DMS53 treated with DMSO at 0.1 percent for 48 hours (cell line): Measurements from ENCODE around the gene PRKAR1B.
"Not testable (repeated sequence)": the region's sequence is repeated elsewhere in the genome, so short reads cannot be mapped to it uniquely, and the experiment has no call there.

Source experiments
- DNase-seq: peaks from one replicate; lab custom pipeline; 2025; ENCODE audit not compliant: unreplicated experiment; lab: John Stamatoyannopoulos, UW

PRKAR1B gene

GRCh38 chr7:672891-673290 lies 54.2 kb downstream of the PRKAR1B start:
- DNase-seq, result no peak

- no peak for DNase-seq
These were observed 55.6 kb downstream of the PRKAR1B start for GRCh38 chr7:671415-672042.

DNA sequence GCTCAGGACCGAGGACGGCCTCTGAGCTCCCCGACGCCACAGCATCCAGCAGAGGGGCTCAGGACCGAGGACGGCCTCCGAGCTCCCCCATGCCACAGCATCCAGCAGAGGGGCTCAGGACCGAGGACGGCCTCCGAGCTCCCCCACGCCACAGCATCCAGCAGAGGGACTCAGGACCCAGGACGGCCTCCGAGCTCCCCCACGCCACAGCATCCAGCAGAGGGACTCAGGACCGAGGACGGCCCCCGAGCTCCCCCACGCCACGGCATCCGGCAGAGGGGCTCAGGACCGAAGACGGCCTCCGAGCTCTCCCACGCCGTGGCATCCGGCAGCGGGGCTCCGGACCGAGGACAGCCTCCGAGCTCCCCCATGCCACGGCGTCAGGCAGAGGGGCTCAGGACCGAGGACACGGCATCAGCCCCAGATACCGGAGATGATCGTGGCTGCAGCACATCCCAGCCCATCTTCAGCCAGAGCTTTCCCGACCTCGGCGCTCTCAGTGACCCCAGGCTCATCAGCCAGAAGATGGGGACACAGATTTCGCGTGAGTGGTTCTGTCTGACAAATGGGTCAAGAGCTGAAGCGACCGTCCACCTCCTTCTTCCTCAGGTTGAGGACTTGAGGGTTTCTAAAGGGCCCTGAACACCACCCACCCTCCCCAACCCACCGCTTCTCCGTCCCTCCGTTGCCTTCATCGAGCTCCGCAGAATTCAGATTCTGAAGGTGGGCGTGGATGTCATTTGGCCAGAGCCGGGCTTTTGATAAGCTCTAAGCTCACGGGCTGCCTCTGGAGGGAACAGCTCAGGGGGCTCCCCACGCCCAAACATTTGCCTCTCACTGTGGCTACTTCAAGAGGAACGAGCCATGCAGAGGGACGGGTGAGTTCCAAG lies 56.3 kb downstream of the PRKAR1B start:
- no peak for DNase-seq

GRCh38 chr7:668958-669357 lies 58.1 kb downstream of the PRKAR1B start:
- no peak for DNase-seq

DNA sequence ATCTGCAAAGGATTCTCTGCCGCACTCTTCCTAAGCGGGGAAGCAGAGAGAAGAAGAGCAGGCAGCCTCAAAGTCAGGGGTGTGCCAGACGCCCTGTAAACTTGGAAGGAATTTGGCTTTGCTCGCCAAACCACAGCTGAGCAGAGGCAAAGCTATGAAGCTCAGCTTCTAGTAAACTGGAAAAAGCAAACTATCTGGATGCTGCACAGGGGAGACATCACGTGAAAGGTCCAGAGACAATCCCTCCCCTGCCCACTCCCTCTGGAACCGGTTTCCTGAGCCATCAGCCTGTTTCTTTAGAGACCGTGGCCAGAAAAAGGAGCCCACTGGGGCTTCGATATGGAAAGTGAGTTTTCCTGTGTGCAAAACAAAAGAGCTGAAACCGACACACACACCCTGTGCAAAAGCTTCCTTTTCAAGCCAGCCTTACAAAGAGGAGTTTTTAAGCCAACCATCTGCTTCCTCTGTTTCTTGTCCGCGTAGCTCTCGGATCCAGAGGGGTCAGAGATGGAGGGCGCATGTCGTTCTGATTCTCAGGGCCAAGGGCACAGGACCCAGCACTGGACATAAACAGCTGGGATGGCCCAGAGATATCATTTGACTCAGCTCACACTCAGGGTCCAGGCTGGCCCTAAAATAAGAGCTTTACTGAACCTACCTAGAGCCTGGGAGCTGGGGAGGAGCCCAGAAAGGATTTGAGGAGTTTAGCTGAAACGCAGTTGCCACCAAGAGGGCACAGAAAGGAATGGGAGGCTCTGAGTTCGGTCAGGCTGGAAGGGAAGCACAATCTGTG lies 58.7 kb downstream of the PRKAR1B start:
- no peak for DNase-seq

DNA sequence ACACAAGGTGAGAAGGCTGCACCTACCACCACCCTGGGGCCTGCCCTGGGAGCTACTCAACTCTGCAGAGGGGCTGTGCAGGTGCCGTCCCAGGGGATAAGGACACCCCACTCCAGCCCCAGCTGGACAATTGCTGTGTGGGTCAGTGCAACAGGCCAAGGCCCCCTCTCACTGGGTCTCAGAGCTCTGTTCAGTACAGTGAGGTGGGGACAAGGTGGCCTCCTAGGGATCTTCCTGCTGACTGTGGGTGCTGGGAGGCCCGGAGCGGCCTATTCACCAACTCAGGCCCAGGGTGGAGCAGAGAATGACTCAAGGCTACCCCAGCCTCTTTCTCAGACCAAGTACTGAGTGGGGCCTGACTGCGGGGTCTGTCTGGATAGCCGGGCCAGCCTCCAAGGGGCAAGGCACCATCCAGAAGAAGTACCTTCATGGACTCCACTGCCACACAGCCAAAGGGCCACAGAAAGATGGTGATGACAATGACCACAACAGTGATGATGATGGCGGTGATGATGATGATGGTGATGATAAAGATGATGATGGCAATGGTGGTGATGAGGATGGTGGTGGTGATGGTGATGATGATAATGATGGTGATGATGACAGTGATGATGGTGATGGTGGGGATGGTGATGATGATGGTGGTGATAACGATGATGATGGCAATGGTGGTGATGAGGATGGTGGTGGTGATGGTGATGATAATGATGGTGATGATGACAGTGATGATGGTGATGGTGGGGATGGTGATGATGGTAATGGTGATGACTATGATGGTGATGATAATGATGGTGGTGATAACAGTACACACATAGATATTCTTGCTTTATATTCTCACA lies 60.4 kb downstream of the PRKAR1B start:
- DNase-seq, result no peak

DNA sequence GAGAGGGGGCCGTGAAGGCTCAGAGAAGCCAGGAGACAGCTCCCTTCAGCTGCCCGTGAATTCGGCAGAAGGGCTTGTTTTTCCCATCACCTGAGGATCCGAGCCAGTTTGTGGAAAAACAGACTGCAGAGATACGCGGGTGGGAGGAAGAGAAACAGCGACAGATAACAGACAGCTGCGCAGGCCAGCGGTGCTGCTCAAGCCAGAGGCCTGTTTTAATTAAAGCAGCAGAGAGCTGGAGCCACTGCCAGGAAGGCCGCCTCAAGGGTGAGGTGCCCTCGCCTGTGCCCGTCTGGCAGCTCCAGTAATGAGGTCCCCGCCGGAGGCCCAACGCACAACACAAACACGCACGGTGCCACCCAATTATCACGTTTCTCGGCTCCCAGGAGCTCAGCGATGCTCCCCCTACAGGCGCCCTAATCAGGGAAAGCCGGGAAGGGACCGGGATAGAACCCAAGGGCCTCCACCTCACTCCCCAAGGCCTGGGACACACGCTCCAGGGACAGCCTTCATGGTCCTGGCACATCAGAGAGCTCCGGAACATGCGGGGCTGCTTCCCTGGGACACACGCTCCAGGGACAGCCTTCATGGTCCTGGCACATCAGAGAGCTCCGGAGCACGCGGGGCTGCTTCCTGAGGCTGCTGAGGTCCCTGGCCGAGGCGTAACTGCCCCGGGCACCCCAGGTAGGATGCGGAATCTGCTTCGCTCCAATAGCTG lies 61.2 kb downstream of the PRKAR1B start:
- no peak for DNase-seq

DNA sequence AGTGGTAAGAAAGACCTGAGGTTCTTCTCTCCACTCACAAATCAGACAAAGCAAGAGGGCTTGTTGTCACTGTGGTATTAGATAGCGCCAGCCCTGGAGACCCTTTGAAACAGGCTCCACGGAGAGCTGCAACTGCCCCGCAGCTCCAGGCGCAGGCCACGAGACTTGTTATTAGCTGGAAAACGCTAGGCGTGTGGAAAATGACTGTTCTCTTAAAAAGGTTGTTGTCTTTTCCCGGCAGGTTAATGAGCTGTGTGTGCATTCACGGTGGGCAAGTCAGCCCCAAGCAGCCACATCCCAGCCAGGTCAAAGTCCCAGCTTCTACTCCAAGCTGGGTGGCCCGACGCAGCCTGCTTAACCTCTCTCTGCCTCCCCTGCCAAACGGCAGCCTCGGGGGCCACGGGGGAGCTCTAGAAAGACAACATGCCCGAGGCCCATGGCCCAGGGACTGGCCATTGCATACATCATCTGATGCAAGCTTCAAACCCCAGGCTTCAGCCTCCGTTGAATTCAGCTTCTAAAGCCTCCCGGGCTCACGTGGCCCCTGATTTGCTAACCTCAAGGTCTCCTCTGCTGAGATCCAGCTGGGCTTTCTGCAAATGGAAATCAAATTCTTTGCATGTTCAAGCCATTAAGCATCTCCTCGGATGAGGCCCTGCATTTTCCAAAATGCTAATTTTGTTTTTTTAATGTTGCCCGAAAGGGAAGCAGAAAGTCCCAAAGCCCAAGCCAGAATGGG lies 61.9 kb downstream of the PRKAR1B start:
- DNase-seq, result no peak

DNA sequence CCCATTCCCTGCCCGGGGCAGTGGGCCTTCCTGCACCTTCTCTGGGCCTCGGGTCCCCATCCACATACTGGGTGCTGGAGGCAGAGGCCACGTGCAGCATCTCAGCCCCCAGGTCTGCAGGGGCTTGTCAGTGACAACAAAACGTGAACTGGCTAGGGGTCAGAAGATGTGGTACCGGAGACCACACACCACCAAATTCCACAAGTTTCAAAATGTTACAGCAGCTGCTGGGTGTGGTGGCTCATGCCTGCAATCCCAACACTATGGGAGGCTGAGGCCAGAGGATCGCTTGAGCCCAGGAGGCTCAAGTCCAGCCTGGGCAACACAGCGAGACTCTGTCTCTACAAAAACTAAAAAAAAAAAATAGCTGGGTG lies 62.7 kb downstream of the PRKAR1B start:
- no peak for DNase-seq

GRCh38 chr7:662576-662975 lies 64.5 kb downstream of the PRKAR1B start:
- DNase-seq, result no peak

- no peak for DNase-seq
These were observed 67.1 kb downstream of the PRKAR1B start for GRCh38 chr7:659996-660395.

DNA sequence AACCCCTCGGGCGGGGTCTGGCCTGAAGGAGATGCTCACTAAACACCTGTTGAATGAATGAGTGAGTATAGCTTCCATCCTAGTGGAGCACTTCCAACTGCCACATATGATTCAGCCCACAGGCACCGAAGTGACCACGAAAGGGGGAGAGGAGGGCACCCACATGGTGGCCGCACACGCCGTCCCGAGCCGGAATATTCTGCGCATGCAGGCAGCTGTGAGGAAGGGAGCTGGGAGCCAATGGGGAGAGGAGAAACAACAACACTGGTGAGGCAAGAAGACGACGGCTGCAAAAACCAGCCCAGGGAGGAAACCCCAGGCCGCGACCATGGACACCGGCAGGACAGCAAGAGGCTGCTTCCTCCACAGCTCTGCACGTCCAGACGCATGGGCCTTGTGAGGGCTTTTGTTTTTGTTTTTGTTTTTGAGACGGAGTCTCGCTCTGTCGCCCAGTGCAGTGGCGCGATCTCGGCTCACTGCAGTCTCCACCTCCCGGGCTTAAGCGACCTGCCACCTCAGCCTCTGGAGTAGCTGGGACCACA lies 67.7 kb downstream of the PRKAR1B start:
- no peak for DNase-seq

DNA sequence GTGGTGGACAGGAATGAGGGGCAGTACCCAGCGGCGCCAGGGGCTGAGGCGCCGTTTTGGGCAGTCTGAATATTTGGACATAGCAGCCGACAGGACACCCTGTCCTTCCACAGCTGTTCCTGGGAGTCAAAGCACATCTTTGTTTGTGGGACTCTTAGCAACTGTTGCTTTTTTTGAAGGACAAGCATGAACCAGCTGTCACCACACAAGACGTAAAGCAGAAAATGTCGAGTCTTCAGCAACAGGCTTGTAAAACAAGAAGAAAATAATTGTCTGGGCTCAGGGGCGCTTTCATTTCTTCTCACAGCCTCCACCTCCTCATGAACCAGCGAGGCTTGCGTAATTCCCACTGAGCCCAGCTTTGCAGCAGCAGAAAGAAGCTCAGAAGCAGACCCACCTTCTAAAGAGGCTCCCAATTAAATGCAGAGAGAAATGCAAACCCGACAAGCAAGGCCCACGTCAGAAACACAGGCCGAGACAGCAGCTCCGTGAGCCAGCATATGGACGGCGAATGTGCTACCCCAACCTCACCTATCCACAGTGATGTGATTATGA lies 69.4 kb downstream of the PRKAR1B start:
- no peak for DNase-seq

DNA sequence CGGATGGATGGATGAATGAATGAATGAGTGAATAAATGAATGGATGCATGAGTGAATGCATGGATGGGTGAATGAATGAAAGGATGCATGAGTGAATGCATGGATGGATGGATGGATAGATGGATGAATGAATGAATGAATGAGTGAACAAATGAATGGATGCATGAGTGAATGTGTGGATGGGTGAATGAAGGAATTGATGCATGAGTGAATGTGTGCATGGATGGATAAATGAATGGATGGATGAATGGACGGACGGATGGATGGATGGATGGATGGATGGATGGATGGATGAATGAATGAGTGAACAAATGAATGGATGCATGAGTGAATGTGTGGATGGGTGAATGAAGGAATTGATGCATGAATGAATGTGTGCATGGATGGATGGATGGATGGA lies 70.1 kb downstream of the PRKAR1B start:
- not testable (repeated sequence) for DNase-seq

DNA sequence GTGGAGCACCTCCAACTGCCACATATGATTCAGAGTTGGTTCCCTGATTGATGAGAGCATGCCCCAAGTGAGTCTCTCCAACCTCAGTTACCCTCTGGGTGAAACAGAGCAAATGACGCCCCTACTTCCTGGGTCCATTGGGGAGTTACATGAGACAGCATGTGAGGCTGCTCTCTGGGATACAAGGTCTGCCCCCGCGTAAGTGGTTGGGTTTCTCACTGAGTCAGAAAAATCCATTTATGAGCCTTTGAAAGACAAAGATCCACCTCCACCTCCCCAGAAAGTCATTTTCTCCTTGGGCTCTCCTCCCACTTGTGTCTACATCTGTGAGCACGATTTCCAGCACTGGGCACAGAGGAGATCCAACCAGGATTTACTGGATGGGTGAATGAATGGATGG lies 71.3 kb downstream of the PRKAR1B start:
- DNase-seq, result no peak

GRCh38 chr7:653829-654764 lies 73.0 kb downstream of the PRKAR1B start:
- DNase-seq, result no peak

- DNase-seq, result no peak
These were observed 74.2 kb downstream of the PRKAR1B start for GRCh38 chr7:652881-653280.

DNA sequence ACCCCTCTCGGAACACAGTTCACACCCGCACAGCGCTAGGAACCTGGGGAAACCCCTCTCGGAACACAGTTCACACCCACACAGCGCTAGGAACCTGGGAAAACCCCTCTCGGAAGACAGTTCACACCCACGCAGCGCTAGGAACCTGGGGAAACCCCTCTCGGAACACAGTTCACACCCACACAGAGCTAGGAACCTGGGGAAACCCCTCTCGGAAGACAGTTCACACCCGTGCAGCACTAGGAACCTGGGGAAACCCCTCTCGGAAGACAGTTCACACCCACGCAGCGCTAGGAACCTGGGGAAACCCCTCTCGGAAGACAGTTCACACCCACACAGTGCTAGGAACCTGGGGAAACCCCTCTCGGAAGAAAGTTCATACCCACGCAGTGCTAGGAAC lies 74.9 kb downstream of the PRKAR1B start:
- not testable (repeated sequence) for DNase-seq
